NCI-H510A (cell line): ENCODE results near the gene OIT3.

Experiments
- DNase-seq: peaks from one replicate; lab custom pipeline; 2025; lab: John Stamatoyannopoulos, UW

The OIT3 gene

GRCh38 chr10:72893136-72893798 lies at the start of gene OIT3:
OIT3 (plus strand) TSS chr10:72893739; CDS start chr10:72893799, 60 bp downstream.
- no peak for DNase-seq

GRCh38 chr10:72846238-72846637 lies 47.3 kb upstream of the OIT3 start:
- DNase-seq = no peak

GRCh38 chr10:72847681-72848080 lies 45.9 kb upstream of the OIT3 start:
- DNase-seq = no peak

- DNase-seq = no peak
These were observed 42.7 kb upstream of the OIT3 start for GRCh38 chr10:72850861-72851260.

- DNase-seq = no peak
These were observed 42.0 kb upstream of the OIT3 start for GRCh38 chr10:72851509-72851908.

- DNase-seq = no peak
These were observed 41.0 kb upstream of the OIT3 start for GRCh38 chr10:72852508-72852907.

GRCh38 chr10:72855129-72855528 lies 38.4 kb upstream of the OIT3 start:
- no peak for DNase-seq

- no peak for DNase-seq
These were observed 37.7 kb upstream of the OIT3 start for GRCh38 chr10:72855790-72856189.

- DNase-seq = no peak
These were observed 35.5 kb upstream of the OIT3 start for GRCh38 chr10:72858067-72858466.

- DNase-seq = no peak
These were observed 30.6 kb upstream of the OIT3 start for GRCh38 chr10:72862957-72863356.

- no peak for DNase-seq
These were observed 18.1 kb upstream of the OIT3 start for GRCh38 chr10:72875250-72876055.

GRCh38 chr10:72879245-72879644 lies 14.3 kb upstream of the OIT3 start:
- no peak for DNase-seq

- no peak for DNase-seq
These were observed 12.2 kb upstream of the OIT3 start for GRCh38 chr10:72881291-72881690.

- DNase-seq = no peak
These were observed 9.7 kb upstream of the OIT3 start for GRCh38 chr10:72883861-72884260.

GRCh38 chr10:72885953-72886352 lies 7.6 kb upstream of the OIT3 start:
- no peak for DNase-seq

- DNase-seq = no peak
These were observed 6.9 kb upstream of the OIT3 start for GRCh38 chr10:72886621-72887020.

GRCh38 chr10:72887043-72887442 lies 6.5 kb upstream of the OIT3 start:
- no peak for DNase-seq

- DNase-seq = no peak
These were observed 5.3 kb upstream of the OIT3 start for GRCh38 chr10:72888151-72888638.

- DNase-seq = peak; percentile 8
These were observed 4.1 kb upstream of the OIT3 start for GRCh38 chr10:72889391-72889831.

- no peak for DNase-seq
These were observed 3.5 kb upstream of the OIT3 start for GRCh38 chr10:72890086-72890485.

GRCh38 chr10:72895236-72895850 lies 1.8 kb downstream of the OIT3 start:
- DNase-seq = no peak

- DNase-seq = no peak
These were observed 5.1 kb downstream of the OIT3 start for GRCh38 chr10:72898616-72899015.

- no peak for DNase-seq
These were observed 6.0 kb downstream of the OIT3 start for GRCh38 chr10:72899545-72899944.
